Liver (tissue), 9 donors: ENCODE results near the gene ZNF134. TPM values are rescaled to one million over a fixed set of nuclear protein-coding genes. Genes with fewer than 3 reads are reported as not detected.

Experiments used
- DNase-seq: peaks from one replicate; pipeline ENCODE4 v3.0.0-alpha.2; 2017; ENCODE audit warnings: low spot score
- H3K27ac ChIP-seq, 2 donors: one replicate each; pipeline ENCODE4 v1.7.0; 2013; ENCODE audit warnings: inconsistent platforms in 2 of 2, low read length in 2 of 2, control low read depth in 1 of 2, low read depth in 1 of 2, mild to moderate bottlenecking in 1 of 2
- H3K27me3 ChIP-seq, 4 donors: one replicate each; pipeline versions ENCODE4 v1.6.1 to v1.7.0; 2013; ENCODE audit warnings: low read length in 3 of 4, inconsistent platforms in 1 of 4, mild to moderate bottlenecking in 1 of 4, moderate library complexity in 1 of 4; ENCODE audit not compliant: control insufficient read depth in 4 of 4, insufficient read depth in 4 of 4
- H3K36me3 ChIP-seq, 4 donors: one replicate each; pipeline versions ENCODE4 v1.6.1 to v1.7.0; 2013; ENCODE audit warnings: low read length in 3 of 4, mild to moderate bottlenecking in 3 of 4, low read depth in 1 of 4, moderate library complexity in 1 of 4; ENCODE audit not compliant: control insufficient read depth in 4 of 4, insufficient read depth in 3 of 4
- H3K4me1 ChIP-seq, 4 donors: one replicate each; pipeline versions ENCODE4 v1.6.1 to v1.7.0; 2013; ENCODE audit warnings: low read length in 3 of 4, mild to moderate bottlenecking in 3 of 4, moderate library complexity in 1 of 4; ENCODE audit not compliant: control insufficient read depth in 4 of 4, insufficient read depth in 4 of 4
- H3K4me3 ChIP-seq, 3 donors: one replicate each; pipeline versions ENCODE4 v1.6.1 to v1.7.0; 2013; ENCODE audit warnings: low read length in 3 of 3, control low read depth in 1 of 3, low read depth in 1 of 3, mild to moderate bottlenecking in 1 of 3
- H3K9ac ChIP-seq, 2 donors: one replicate each; pipeline ENCODE4 v1.7.0; 2013; ENCODE audit warnings: low read length in 2 of 2, mild to moderate bottlenecking in 2 of 2, moderate library complexity in 2 of 2, control low read depth in 1 of 2, low read depth in 1 of 2
- H3K9me3 ChIP-seq, 4 donors: one replicate each; pipeline versions ENCODE4 v1.6.1 to v1.7.0; 2013; ENCODE audit warnings: low read length in 3 of 4; ENCODE audit not compliant: control insufficient read depth in 4 of 4
- EGR1 ChIP-seq, 2 donors: IDR thresholded peaks; 2 replicates each; pipeline ENCODE4 v1.6.1; 2016 to 2018; ENCODE audit warnings: antibody characterized with exemption in 2 of 2, low read depth in 2 of 2
- FOXA1 ChIP-seq: IDR thresholded peaks from 2 replicates; pipeline ENCODE4 v1.6.1; 2016; ENCODE audit warnings: antibody characterized with exemption
- FOXA2 ChIP-seq: IDR thresholded peaks from 2 replicates; pipeline ENCODE4 v1.6.1; 2016; ENCODE audit warnings: antibody characterized with exemption
- GABPA ChIP-seq, 2 donors: IDR thresholded peaks in 1 of 2; conservative IDR thresholded peaks in 1 of 2; 2 replicates each; pipeline ENCODE4 v1.6.1; 2016; ENCODE audit warnings: antibody characterized with exemption in 2 of 2, mild to moderate bottlenecking in 1 of 2, moderate library complexity in 1 of 2
- HNF4A ChIP-seq, 2 donors: conservative IDR thresholded peaks; 2 replicates each; pipeline ENCODE4 v1.6.1; 2016; ENCODE audit warnings: antibody characterized with exemption in 2 of 2, mild to moderate bottlenecking in 2 of 2
- HNF4G ChIP-seq: IDR thresholded peaks from 2 replicates; pipeline ENCODE4 v1.6.1; 2016; ENCODE audit warnings: antibody characterized with exemption
- JUND ChIP-seq, 2 donors: IDR thresholded peaks; 2 replicates each; pipeline ENCODE4 v1.6.1; 2016; ENCODE audit warnings: antibody characterized with exemption in 2 of 2
- NR2F2 ChIP-seq: IDR thresholded peaks from 2 replicates; pipeline ENCODE4 v1.6.1; 2016; ENCODE audit warnings: antibody characterized with exemption
- RAD21 ChIP-seq, 2 donors: IDR thresholded peaks; 2 replicates each; pipeline ENCODE4 v1.6.1; 2016; ENCODE audit warnings: antibody characterized with exemption in 2 of 2, mild to moderate bottlenecking in 2 of 2
- SP1 ChIP-seq: IDR thresholded peaks from 2 replicates; pipeline ENCODE4 v1.6.1; 2018; ENCODE audit warnings: antibody characterized with exemption, mild to moderate bottlenecking
- TAF1 ChIP-seq: conservative IDR thresholded peaks from 2 replicates; pipeline ENCODE4 v1.6.1; 2016; ENCODE audit warnings: antibody characterized with exemption, mild to moderate bottlenecking
- YY1 ChIP-seq: IDR thresholded peaks from 2 replicates; pipeline ENCODE4 v1.6.1; 2016; ENCODE audit warnings: antibody characterized with exemption, mild to moderate bottlenecking
- WGBS: extraction: QIAGEN DNeasy Blood & Tissue Kit; methylation state at CpG from one replicate; pipeline ENCODE4 v1.1.7; 2013; 5-methylcytosine and 5-hydroxymethylcytosine counted together
- polyA plus RNA-seq, 2 donors: library from polyadenylated mRNA; stranded (reverse) in 1 of 2; unstranded in 1 of 2; fragments of 200-250 nt in 1 of 2; fragments of >200 nt in 1 of 2; fragmentation: Nextera tagmentation in 1 of 2; extraction: Ambion mirVana in 1 of 2; gene quantifications; one replicate each; pipeline versions ENCODE4 v1.2.1 to v1.2.3, GENCODE V29; 2013 to 2015
- total RNA-seq, 2 donors: library from RNA; depleted of rRNA; stranded (reverse); fragments of >200 nt; gene quantifications; one replicate each; pipeline ENCODE4 v1.2.3, GENCODE V29; 2014
- TF ChIP-seq, protein P1 (sequence below): IDR thresholded peaks from 2 replicates; pipeline ENCODE4 v1.6.1; 2016; ENCODE audit warnings: antibody characterized with exemption
- TF ChIP-seq, protein P2 (sequence below): IDR thresholded peaks from 2 replicates; pipeline ENCODE4 v1.6.1; 2016; ENCODE audit warnings: antibody characterized with exemption, mild to moderate bottlenecking
- TF ChIP-seq, protein P3 (sequence below): IDR thresholded peaks from 2 replicates; pipeline ENCODE4 v1.6.1; 2016; ENCODE audit warnings: antibody characterized with exemption
- TF ChIP-seq, protein P4 (sequence below): fragments of 150-350 bp; IDR thresholded peaks from 2 replicates; pipeline ENCODE4 v1.5.1; 2017; ENCODE audit warnings: improper control_type of control experiment, low read depth, low read length; ENCODE audit not compliant: missing input control
- TF ChIP-seq, protein P5 (sequence below): IDR thresholded peaks from 2 replicates; pipeline ENCODE4 v1.6.1; 2016; ENCODE audit warnings: antibody characterized with exemption
- donor health status: healthy.
- donor health status: healthy.
- donor health status: healthy.
- donor health status: healthy.
- donor health status: healthy.

Gene ZNF134
- total and polyA plus RNA-seq, 4 donors, result 1.5 to 12.1 (median 5.4) TPM

DNA sequence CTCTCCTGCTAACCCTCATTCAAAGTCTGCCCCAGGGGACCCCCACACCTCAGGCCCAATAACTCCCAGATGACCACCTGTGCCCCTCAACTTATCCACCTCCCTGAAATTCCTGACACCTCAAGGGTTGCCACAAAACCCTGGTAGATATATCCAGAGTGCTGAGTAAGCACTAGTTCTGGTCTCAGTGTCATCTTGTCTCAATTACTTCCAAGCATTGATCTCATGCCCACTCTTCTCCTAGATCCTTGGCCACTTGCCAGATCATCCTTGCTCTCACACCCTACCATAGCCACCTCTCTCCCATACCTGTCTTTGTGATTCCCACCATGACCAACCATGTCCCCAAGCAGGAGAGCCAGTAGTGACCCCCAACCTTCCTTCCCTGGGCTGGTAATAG lies 37.4 kb upstream of the ZNF134 start:
- peaks cover 47 to 66% (median 61%) of the 10 kb centered on the region in 4 donors for H3K9me3 ChIP-seq
- no peaks in the 10 kb centered on the region for H3K27me3 ChIP-seq
- peak overlapping the region in 2 of 3 donors; percentile 51 to 72 for H3K4me3 ChIP-seq
- H3K9ac ChIP-seq, result no peak overlapping the region
- no peak overlapping the region for H3K27ac ChIP-seq
- peaks cover 0 to 13% (median 9%) of the 10 kb centered on the region in 4 donors for H3K4me1 ChIP-seq
- no peak for TF ChIP-seq FOXA1
- TF ChIP-seq EGR1 (IDR thresholded peaks at IDR 0.05; ENCODE audit: low read depth in 2 of 2), result no peak
- TF ChIP-seq, protein P1, sequence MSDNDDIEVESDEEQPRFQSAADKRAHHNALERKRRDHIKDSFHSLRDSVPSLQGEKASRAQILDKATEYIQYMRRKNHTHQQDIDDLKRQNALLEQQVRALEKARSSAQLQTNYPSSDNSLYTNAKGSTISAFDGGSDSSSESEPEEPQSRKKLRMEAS, result no peak
- TF ChIP-seq SP1, result no peak
- TF ChIP-seq YY1, result no peak
- no peak for TF ChIP-seq TAF1
- TF ChIP-seq GABPA (IDR thresholded peaks at IDR 0.05 in 1 of 2, conservative IDR thresholded peaks at IDR 0.05 in 1 of 2), result no peak
- TF ChIP-seq, protein P2, sequence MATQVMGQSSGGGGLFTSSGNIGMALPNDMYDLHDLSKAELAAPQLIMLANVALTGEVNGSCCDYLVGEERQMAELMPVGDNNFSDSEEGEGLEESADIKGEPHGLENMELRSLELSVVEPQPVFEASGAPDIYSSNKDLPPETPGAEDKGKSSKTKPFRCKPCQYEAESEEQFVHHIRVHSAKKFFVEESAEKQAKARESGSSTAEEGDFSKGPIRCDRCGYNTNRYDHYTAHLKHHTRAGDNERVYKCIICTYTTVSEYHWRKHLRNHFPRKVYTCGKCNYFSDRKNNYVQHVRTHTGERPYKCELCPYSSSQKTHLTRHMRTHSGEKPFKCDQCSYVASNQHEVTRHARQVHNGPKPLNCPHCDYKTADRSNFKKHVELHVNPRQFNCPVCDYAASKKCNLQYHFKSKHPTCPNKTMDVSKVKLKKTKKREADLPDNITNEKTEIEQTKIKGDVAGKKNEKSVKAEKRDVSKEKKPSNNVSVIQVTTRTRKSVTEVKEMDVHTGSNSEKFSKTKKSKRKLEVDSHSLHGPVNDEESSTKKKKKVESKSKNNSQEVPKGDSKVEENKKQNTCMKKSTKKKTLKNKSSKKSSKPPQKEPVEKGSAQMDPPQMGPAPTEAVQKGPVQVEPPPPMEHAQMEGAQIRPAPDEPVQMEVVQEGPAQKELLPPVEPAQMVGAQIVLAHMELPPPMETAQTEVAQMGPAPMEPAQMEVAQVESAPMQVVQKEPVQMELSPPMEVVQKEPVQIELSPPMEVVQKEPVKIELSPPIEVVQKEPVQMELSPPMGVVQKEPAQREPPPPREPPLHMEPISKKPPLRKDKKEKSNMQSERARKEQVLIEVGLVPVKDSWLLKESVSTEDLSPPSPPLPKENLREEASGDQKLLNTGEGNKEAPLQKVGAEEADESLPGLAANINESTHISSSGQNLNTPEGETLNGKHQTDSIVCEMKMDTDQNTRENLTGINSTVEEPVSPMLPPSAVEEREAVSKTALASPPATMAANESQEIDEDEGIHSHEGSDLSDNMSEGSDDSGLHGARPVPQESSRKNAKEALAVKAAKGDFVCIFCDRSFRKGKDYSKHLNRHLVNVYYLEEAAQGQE, result no peak
- TF ChIP-seq, protein P3, sequence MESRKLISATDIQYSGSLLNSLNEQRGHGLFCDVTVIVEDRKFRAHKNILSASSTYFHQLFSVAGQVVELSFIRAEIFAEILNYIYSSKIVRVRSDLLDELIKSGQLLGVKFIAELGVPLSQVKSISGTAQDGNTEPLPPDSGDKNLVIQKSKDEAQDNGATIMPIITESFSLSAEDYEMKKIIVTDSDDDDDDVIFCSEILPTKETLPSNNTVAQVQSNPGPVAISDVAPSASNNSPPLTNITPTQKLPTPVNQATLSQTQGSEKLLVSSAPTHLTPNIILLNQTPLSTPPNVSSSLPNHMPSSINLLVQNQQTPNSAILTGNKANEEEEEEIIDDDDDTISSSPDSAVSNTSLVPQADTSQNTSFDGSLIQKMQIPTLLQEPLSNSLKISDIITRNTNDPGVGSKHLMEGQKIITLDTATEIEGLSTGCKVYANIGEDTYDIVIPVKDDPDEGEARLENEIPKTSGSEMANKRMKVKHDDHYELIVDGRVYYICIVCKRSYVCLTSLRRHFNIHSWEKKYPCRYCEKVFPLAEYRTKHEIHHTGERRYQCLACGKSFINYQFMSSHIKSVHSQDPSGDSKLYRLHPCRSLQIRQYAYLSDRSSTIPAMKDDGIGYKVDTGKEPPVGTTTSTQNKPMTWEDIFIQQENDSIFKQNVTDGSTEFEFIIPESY, result no peak
- no peak for TF ChIP-seq JUND (IDR thresholded peaks at IDR 0.05)
- TF ChIP-seq, protein P4, sequence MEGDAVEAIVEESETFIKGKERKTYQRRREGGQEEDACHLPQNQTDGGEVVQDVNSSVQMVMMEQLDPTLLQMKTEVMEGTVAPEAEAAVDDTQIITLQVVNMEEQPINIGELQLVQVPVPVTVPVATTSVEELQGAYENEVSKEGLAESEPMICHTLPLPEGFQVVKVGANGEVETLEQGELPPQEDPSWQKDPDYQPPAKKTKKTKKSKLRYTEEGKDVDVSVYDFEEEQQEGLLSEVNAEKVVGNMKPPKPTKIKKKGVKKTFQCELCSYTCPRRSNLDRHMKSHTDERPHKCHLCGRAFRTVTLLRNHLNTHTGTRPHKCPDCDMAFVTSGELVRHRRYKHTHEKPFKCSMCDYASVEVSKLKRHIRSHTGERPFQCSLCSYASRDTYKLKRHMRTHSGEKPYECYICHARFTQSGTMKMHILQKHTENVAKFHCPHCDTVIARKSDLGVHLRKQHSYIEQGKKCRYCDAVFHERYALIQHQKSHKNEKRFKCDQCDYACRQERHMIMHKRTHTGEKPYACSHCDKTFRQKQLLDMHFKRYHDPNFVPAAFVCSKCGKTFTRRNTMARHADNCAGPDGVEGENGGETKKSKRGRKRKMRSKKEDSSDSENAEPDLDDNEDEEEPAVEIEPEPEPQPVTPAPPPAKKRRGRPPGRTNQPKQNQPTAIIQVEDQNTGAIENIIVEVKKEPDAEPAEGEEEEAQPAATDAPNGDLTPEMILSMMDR, result no peak
- TF ChIP-seq, protein P5, sequence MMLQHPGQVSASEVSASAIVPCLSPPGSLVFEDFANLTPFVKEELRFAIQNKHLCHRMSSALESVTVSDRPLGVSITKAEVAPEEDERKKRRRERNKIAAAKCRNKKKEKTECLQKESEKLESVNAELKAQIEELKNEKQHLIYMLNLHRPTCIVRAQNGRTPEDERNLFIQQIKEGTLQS, result no peak
- peaks cover 10 to 52% (median 50%) of the 10 kb centered on the region in 4 donors for H3K36me3 ChIP-seq
- DNase-seq, result no peak

DNA sequence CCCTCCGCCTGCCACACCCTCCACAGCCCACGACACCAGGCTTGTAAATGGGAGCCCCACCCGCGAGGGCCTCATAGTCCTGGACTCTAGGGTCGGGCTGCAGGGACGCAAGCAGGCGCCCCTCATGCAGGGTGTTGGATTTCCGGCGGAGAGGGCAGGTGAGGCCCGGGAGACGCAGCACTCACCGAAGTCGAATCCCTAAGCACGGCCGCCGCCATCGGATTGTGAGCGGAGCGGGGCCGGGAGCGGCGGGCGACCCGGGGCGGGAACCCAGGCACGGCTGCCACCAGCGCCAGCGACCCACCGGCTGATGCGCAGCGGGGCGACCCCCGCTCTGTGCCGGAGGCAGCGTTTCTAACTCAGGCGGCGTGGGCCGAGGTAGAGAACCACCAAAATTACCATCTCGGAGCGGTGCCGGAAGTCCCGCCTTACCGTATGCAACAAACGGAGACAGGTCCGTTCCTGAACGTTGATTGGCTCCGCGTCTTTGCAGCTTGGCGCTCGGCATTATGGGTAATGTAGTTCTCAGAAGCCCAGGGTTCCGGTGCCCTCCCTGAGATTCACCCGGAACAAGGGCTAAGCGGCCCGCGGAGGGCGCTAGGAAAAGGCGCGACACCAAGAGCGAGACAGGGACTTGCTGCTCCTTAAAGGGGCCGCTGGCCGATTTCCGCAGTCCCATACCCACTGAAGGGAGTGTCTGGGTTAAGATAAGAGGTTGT lies 35.4 kb upstream of the ZNF134 start, which contains the start of gene ZNF416:
ZNF416 (minus strand) TSS at position 425 of the 719 bp plus-strand sequence; CDS start at position 218, 207 bp downstream.
- Histone ChIP-seq H3K9me3 (peaks cover 39 to 57% (median 52%) of the 10 kb centered on the region in 4 donors), H3K27me3 (peaks cover 0 to 4% (median 0%) of the 10 kb centered on the region in 4 donors), H3K9ac (peak within 1 kb of the TSS in 1 of 2 donors; percentile 16), H3K36me3 (peaks cover 6 to 33% (median 31%) of the 10 kb centered on the region in 4 donors), H3K4me3 (peak within 1 kb of the TSS; percentile 89 to 98 (median 91)), H3K27ac (no peak within 1 kb of the TSS), H3K4me1 (peaks cover 3 to 13% (median 9%) of the 10 kb centered on the region in 4 donors)
- under 1% methylated on average over 62 of the region's 62 CpGs for WGBS
- peak; percentile 94 for DNase-seq
- TF ChIP-seq HNF4G, result no peak
- TF ChIP-seq, protein P3, result peak; percentile 97
- peak; percentile 82 to 97 for TF ChIP-seq GABPA (IDR thresholded peaks at IDR 0.05 in 1 of 2, conservative IDR thresholded peaks at IDR 0.05 in 1 of 2)
- TF ChIP-seq SP1, result peak; percentile 53
- TF ChIP-seq, protein P5, result no peak
- TF ChIP-seq JUND (IDR thresholded peaks at IDR 0.05), result peak in 1 of 2 donors; percentile 6
- TF ChIP-seq RAD21 (IDR thresholded peaks at IDR 0.05), result peak; percentile 59 to 67
- TF ChIP-seq, protein P4, result no peak
- peak; percentile 11 for TF ChIP-seq FOXA2
- TF ChIP-seq NR2F2, result peak; percentile 64
- peak; percentile 86 for TF ChIP-seq YY1
- peak in 1 of 2 donors; percentile 28 for TF ChIP-seq HNF4A (conservative IDR thresholded peaks at IDR 0.05)
